ENCODE results near the gene ST8SIA1. TPM values are rescaled to one million over a fixed set of nuclear protein-coding genes. Genes with fewer than 3 reads are reported as not detected.

The ST8SIA1 gene
- total RNA-seq, 1 donor from 2014 or later = 2.2 TPM

DNA sequence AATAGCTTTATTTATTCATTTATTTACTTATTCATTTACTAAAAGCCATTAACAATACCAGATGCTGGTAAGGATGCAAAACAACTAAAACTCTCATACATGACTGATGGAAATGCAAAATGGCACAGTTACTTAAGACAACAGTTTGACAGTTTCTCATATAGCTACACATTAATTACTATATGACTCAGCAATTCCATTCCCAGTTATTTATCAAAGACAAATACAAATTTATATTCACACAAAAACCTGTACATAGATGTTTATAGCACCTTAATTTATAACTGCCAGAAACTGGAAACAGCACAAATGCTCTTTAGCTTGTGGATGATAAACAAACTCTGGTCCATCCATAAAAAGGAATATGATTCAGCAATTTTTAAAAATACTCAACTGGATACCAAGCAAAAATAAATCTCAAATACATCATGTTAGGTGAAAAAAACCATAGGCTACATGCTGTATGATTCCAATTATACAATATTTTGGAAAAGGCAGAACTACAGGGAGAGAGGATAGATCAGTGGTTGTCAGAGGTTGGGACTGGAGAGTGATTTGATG is 37.9 kb upstream of the ST8SIA1 start:
- Mint-ChIP-seq H3K27me3 (ENCODE audit: low read depth) (peaks cover 1% of the 10 kb centered on the region), H3K4me3 (no peak overlapping the region), H3K9me3 (peaks cover 21% of the 10 kb centered on the region), H3K4me1 (no peaks in the 10 kb centered on the region), H3K27ac (no peak overlapping the region), H3K36me3 (no peaks in the 10 kb centered on the region)
- no peak for TF ChIP-seq CTCF (IDR thresholded peaks at IDR 0.05; ENCODE audit: unreplicated experiment)
- no peak for DNase-seq (ENCODE audit: low spot score in 2 of 2, unreplicated experiment in 2 of 2)

- peaks cover 39% of the 10 kb centered on the region for H3K9me3 Mint-ChIP-seq
- no peak for DNase-seq (ENCODE audit: low spot score in 2 of 2, unreplicated experiment in 2 of 2)
- no peak overlapping the region for H3K27ac Mint-ChIP-seq
- no peaks in the 10 kb centered on the region for H3K36me3 Mint-ChIP-seq
- TF ChIP-seq CTCF (IDR thresholded peaks at IDR 0.05; ENCODE audit: unreplicated experiment) = no peak
- no peaks in the 10 kb centered on the region for H3K4me1 Mint-ChIP-seq
- peaks cover 1% of the 10 kb centered on the region for H3K27me3 Mint-ChIP-seq (ENCODE audit: low read depth)
- H3K4me3 Mint-ChIP-seq = no peak overlapping the region
These were observed 31.7 kb upstream of the ST8SIA1 start for GRCh38 chr12:22366181-22366580.

- DNase-seq (ENCODE audit: low spot score in 2 of 2, unreplicated experiment in 2 of 2) = no peak
- H3K27ac Mint-ChIP-seq = no peak overlapping the region
- H3K4me3 Mint-ChIP-seq = no peak overlapping the region
- TF ChIP-seq CTCF (IDR thresholded peaks at IDR 0.05; ENCODE audit: unreplicated experiment) = no peak
- peaks cover 3% of the 10 kb centered on the region for H3K27me3 Mint-ChIP-seq (ENCODE audit: low read depth)
- no peaks in the 10 kb centered on the region for H3K4me1 Mint-ChIP-seq
- H3K36me3 Mint-ChIP-seq = no peaks in the 10 kb centered on the region
- H3K9me3 Mint-ChIP-seq = peaks cover 13% of the 10 kb centered on the region
These were observed 27.3 kb upstream of the ST8SIA1 start for GRCh38 chr12:22361785-22362184.

GRCh38 chr12:22360774-22361173 is 26.3 kb upstream of the ST8SIA1 start:
- TF ChIP-seq CTCF (IDR thresholded peaks at IDR 0.05; ENCODE audit: unreplicated experiment) = no peak
- Mint-ChIP-seq H3K9me3 (peaks cover 11% of the 10 kb centered on the region), H3K36me3 (no peaks in the 10 kb centered on the region), H3K4me3 (no peak overlapping the region), H3K27me3 (ENCODE audit: low read depth) (peaks cover 3% of the 10 kb centered on the region), H3K4me1 (no peaks in the 10 kb centered on the region), H3K27ac (no peak overlapping the region)
- no peak for DNase-seq (ENCODE audit: low spot score in 2 of 2, unreplicated experiment in 2 of 2)

DNA sequence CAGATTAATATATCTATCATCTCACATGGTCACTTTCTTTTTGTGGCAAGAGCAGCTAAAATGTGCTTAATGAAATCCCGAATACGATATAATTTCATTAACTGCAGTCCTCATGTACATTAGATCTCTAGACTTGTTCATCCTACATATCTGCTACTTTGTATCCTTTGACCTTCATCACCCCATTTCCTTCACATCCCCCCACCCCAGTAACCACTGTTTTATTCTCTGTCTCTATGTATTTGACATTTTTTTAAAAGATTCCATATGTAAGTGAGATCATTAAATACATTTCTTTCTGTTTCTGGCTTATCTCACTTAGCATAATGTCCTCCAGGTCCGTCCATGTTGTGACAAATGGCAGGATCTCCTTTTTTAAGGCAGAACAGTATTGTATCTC is 23.0 kb upstream of the ST8SIA1 start:
- no peak for TF ChIP-seq CTCF (IDR thresholded peaks at IDR 0.05; ENCODE audit: unreplicated experiment)
- DNase-seq (ENCODE audit: low spot score in 2 of 2, unreplicated experiment in 2 of 2) = no peak
- Mint-ChIP-seq H3K36me3 (no peaks in the 10 kb centered on the region), H3K9me3 (peaks cover 4% of the 10 kb centered on the region), H3K4me3 (no peak overlapping the region), H3K27ac (no peak overlapping the region), H3K4me1 (no peaks in the 10 kb centered on the region), H3K27me3 (ENCODE audit: low read depth) (peaks cover 3% of the 10 kb centered on the region)

DNA sequence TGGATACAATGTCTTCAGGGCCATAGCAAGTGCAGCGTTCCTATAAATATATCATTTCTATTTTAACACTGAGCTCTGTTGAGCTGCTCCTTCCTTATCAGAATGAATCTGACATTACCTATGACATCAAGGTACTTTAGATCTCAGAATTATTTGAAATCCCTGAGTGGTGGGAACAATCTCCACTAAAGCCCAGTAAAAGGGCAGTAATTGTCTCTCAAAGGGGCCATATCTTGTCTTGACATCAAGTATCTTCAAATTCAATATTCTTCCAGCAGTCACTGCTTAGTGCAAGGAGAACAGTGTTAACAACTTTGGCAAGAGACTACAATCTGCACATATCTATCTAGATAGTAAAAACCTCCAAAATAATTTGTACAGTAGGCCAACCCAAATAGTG is 21.7 kb upstream of the ST8SIA1 start:
- no peaks in the 10 kb centered on the region for H3K36me3 Mint-ChIP-seq
- no peak overlapping the region for H3K4me3 Mint-ChIP-seq
- no peaks in the 10 kb centered on the region for H3K9me3 Mint-ChIP-seq
- H3K27me3 Mint-ChIP-seq (ENCODE audit: low read depth) = peaks cover 4% of the 10 kb centered on the region
- H3K27ac Mint-ChIP-seq = no peak overlapping the region
- no peak for DNase-seq (ENCODE audit: low spot score in 2 of 2, unreplicated experiment in 2 of 2)
- TF ChIP-seq CTCF (IDR thresholded peaks at IDR 0.05; ENCODE audit: unreplicated experiment) = no peak
- no peaks in the 10 kb centered on the region for H3K4me1 Mint-ChIP-seq

Data from mesothelial cell of epicardium (in vitro differentiated cells).